Measurements from ENCODE around the gene LRCH1.

LRCH1 gene

GRCh38 chr13:46551410-46552302, 1.3 kb upstream of the LRCH1 start:
- Mint-ChIP-seq H3K27ac (peak overlapping the region; percentile 84), H3K36me3 (peaks cover 6% of the 10 kb centered on the region), H3K4me1 (peaks cover 39% of the 10 kb centered on the region), H3K4me3 (peak overlapping the region; percentile 90), H3K9me3 (no peaks in the 10 kb centered on the region)
- no peak for ATAC-seq
- DNase-seq (ENCODE audit: low spot score in 2 of 2), result peak; percentile 32 to 72

GRCh38 chr13:46552303-46552682, 677 bp upstream of the LRCH1 start:
- ATAC-seq (no peak), DNase-seq (ENCODE audit: low spot score in 2 of 2) (no peak)
- Mint-ChIP-seq H3K36me3 (peaks cover 6% of the 10 kb centered on the region), H3K9me3 (no peaks in the 10 kb centered on the region), H3K27ac (peak overlapping the region; percentile 84), H3K4me1 (peaks cover 44% of the 10 kb centered on the region), H3K4me3 (peak overlapping the region; percentile 90)

- Mint-ChIP-seq H3K27ac (peak overlapping the region; percentile 91), H3K4me3 (peak overlapping the region; percentile 90), H3K9me3 (no peaks in the 10 kb centered on the region), H3K4me1 (peaks cover 52% of the 10 kb centered on the region), H3K36me3 (peaks cover 6% of the 10 kb centered on the region)
- ATAC-seq, result peak; percentile 9
- DNase-seq (ENCODE audit: low spot score in 2 of 2), result peak in 1 of 2 donors; percentile 16
Observed at GRCh38 chr13:46553521-46553885, 533 bp downstream of the LRCH1 start.

- peak; percentile 78 for ATAC-seq
- H3K4me1 Mint-ChIP-seq, result peaks cover 52% of the 10 kb centered on the region
Observed at GRCh38 chr13:46553886-46554858, 1.2 kb downstream of the LRCH1 start.

GRCh38 chr13:46554951-46555350, 2.0 kb downstream of the LRCH1 start:
- Mint-ChIP-seq H3K36me3 (peaks cover 6% of the 10 kb centered on the region), H3K4me1 (peaks cover 52% of the 10 kb centered on the region), H3K9me3 (no peaks in the 10 kb centered on the region), H3K4me3 (peak overlapping the region; percentile 90), H3K27ac (peak overlapping the region; percentile 91)
- DNase-seq (ENCODE audit: low spot score in 2 of 2), result no peak
- no peak for ATAC-seq

More at GRCh38 chr13:46553886-46554858, 1.2 kb downstream of the LRCH1 start:
- Mint-ChIP-seq H3K27ac (peak overlapping the region; percentile 91), H3K4me3 (peak overlapping the region; percentile 90), H3K36me3 (peaks cover 6% of the 10 kb centered on the region), H3K9me3 (no peaks in the 10 kb centered on the region)
- peak; percentile 58 to 84 for DNase-seq (ENCODE audit: low spot score in 2 of 2)

GRCh38 chr13:46555722-46556417, 2.9 kb downstream of the LRCH1 start:
- ATAC-seq, result no peak
- DNase-seq (ENCODE audit: low spot score in 2 of 2), result no peak
- Mint-ChIP-seq H3K4me1 (peaks cover 52% of the 10 kb centered on the region), H3K9me3 (no peaks in the 10 kb centered on the region), H3K27ac (no peak overlapping the region), H3K4me3 (peak overlapping the region; percentile 90), H3K36me3 (peaks cover 6% of the 10 kb centered on the region)

GRCh38 chr13:46556418-46556779, 3.4 kb downstream of the LRCH1 start:
- ATAC-seq (no peak), DNase-seq (ENCODE audit: low spot score in 2 of 2) (no peak)
- Mint-ChIP-seq H3K27ac (no peak overlapping the region), H3K36me3 (peaks cover 6% of the 10 kb centered on the region), H3K9me3 (no peaks in the 10 kb centered on the region), H3K4me1 (peaks cover 52% of the 10 kb centered on the region), H3K4me3 (no peak overlapping the region)

- H3K9me3 Mint-ChIP-seq, result no peaks in the 10 kb centered on the region
- peaks cover 5% of the 10 kb centered on the region for H3K36me3 Mint-ChIP-seq
- H3K27ac Mint-ChIP-seq, result no peak overlapping the region
- no peak for DNase-seq (ENCODE audit: low spot score in 2 of 2)
- H3K4me3 Mint-ChIP-seq, result no peak overlapping the region
- no peak for ATAC-seq
- peaks cover 34% of the 10 kb centered on the region for H3K4me1 Mint-ChIP-seq
Observed at GRCh38 chr13:46559272-46559805, 6.4 kb downstream of the LRCH1 start.

- Mint-ChIP-seq H3K27ac (no peak overlapping the region), H3K4me3 (no peak overlapping the region), H3K4me1 (peaks cover 20% of the 10 kb centered on the region), H3K9me3 (no peaks in the 10 kb centered on the region), H3K36me3 (no peaks in the 10 kb centered on the region)
- ATAC-seq, result no peak
- no peak for DNase-seq (ENCODE audit: low spot score in 2 of 2)
Observed at GRCh38 chr13:46560778-46561177, 7.8 kb downstream of the LRCH1 start.

GRCh38 chr13:46561286-46561685, 8.3 kb downstream of the LRCH1 start:
- ATAC-seq (no peak), DNase-seq (ENCODE audit: low spot score in 2 of 2) (no peak)
- Mint-ChIP-seq H3K9me3 (no peaks in the 10 kb centered on the region), H3K4me3 (no peak overlapping the region), H3K27ac (no peak overlapping the region), H3K36me3 (no peaks in the 10 kb centered on the region), H3K4me1 (peaks cover 15% of the 10 kb centered on the region)

GRCh38 chr13:46561691-46562090, 8.7 kb downstream of the LRCH1 start:
- H3K4me1 Mint-ChIP-seq, result peaks cover 12% of the 10 kb centered on the region
- no peak for ATAC-seq
- no peaks in the 10 kb centered on the region for H3K36me3 Mint-ChIP-seq
- DNase-seq (ENCODE audit: low spot score in 2 of 2), result no peak
- H3K4me3 Mint-ChIP-seq, result no peak overlapping the region
- no peaks in the 10 kb centered on the region for H3K9me3 Mint-ChIP-seq
- no peak overlapping the region for H3K27ac Mint-ChIP-seq

GRCh38 chr13:46562152-46562551, 9.2 kb downstream of the LRCH1 start:
- no peaks in the 10 kb centered on the region for H3K36me3 Mint-ChIP-seq
- DNase-seq (ENCODE audit: low spot score in 2 of 2) (no peak), ATAC-seq (no peak)
- H3K27ac Mint-ChIP-seq, result no peak overlapping the region
- peaks cover 8% of the 10 kb centered on the region for H3K4me1 Mint-ChIP-seq
- H3K9me3 Mint-ChIP-seq, result no peaks in the 10 kb centered on the region
- H3K4me3 Mint-ChIP-seq, result no peak overlapping the region

GRCh38 chr13:46562581-46562980, 9.6 kb downstream of the LRCH1 start:
- Mint-ChIP-seq H3K9me3 (no peaks in the 10 kb centered on the region), H3K27ac (no peak overlapping the region), H3K4me1 (peaks cover 12% of the 10 kb centered on the region), H3K4me3 (no peak overlapping the region), H3K36me3 (no peaks in the 10 kb centered on the region)
- ATAC-seq (no peak), DNase-seq (ENCODE audit: low spot score in 2 of 2) (no peak)

GRCh38 chr13:46565808-46566750, 13.1 kb downstream of the LRCH1 start:
- Mint-ChIP-seq H3K4me3 (no peak overlapping the region), H3K9me3 (no peaks in the 10 kb centered on the region), H3K36me3 (no peaks in the 10 kb centered on the region), H3K27ac (no peak overlapping the region), H3K4me1 (peaks cover 31% of the 10 kb centered on the region)
- DNase-seq (ENCODE audit: low spot score in 2 of 2), result no peak
- no peak for ATAC-seq
